ENCODE results near the gene SLAIN1.

SLAIN1 gene

DNA sequence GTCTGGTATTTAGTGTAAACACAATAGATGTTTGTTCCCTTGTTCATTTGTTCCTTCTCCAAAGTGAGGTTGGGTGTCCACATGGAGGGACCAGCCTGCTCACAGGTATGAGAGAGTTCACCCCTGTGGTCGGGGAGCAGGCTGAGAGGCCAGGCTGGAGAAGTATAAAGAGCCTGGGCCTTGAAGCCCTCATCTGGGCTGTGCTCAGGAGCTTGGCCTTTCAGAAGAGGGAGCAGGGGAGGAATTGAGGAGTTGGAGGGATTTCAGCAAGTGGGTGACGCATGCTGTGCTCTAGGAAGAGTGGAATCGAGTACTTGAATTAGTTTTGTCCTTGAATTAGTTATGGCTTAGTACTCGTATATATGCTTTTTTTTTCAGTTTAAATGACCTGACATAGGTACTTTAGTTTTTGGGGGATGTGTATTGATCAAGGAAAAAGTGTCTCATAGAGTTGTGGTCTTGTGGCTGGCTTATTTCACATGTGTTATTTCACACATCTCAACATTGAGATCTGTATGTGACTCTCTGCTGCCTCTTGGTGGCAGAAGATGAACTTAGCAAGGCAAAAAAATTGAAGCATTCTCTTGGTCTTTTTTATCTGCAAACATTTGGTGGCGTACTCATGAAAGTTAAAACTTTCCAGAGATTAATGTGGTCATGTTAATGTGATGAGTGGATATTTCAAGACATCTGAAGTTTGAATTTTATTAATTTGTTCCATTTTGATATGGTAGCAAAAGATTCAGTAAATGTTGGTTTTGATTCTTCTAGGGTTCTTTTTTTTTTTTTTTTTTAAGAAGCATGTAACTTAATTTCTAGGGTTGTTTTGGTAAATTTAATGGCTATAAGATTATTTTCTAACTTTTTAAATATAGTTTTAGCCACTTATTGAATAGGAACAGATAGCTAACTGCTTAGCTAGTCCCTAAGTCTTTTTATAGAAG, 54.3 kb downstream of the SLAIN1 start:
- DNase-seq (ENCODE audit: low read depth in 2 of 2): peak in 1 of 2 donors; percentile 15

- DNase-seq (ENCODE audit: low read depth in 2 of 2): no peak
Observed at GRCh38 chr13:77752512-77753069, 55.1 kb downstream of the SLAIN1 start.

DNA sequence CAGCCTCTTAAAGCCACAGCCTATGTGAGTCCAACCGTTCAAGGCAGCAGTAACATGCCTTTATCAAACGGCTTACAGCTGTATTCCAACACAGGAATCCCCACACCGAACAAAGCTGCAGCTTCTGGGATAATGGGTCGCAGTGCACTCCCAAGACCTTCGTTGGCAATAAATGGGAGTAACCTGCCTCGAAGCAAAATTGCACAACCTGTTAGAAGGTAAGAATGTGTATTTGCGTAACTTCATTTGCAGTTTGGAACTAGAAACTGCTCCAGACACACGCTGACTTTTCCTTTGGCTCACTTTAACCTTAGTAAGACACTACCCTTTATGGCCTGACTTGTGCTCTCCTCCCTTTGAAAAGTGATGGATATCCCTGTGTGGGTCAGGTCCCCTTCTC, 63.4 kb downstream of the SLAIN1 start:
- no peak for DNase-seq (ENCODE audit: low read depth in 2 of 2)

DNA sequence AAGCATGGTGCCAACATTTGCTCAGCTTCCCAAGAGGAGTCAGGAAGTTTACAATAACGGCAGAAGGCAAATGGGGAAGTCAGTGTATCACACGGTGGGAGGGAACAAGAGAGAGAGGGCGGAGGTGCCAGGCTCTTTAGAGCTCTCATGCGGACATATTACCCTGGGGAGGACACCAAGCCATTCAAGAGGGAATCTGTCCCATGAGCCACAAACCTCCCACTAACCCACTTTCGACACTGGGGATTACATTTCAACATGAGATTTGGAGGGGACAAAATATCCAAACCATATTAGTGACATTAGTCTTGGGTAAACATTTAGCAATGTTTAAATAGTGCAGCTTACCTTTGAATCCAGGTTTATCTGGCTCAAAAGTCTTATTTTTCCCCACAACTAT, 69.9 kb downstream of the SLAIN1 start:
- no peak for DNase-seq (ENCODE audit: low read depth in 2 of 2)

GRCh38 chr13:77774181-77774580, 76.7 kb downstream of the SLAIN1 start:
- DNase-seq (ENCODE audit: low read depth in 2 of 2): no peak

- no peak for DNase-seq (ENCODE audit: low read depth in 2 of 2)
Observed at GRCh38 chr13:77776704-77777103, 79.2 kb downstream of the SLAIN1 start.

- DNase-seq (ENCODE audit: low read depth in 2 of 2): no peak
Observed at GRCh38 chr13:77779552-77780272, 82.2 kb downstream of the SLAIN1 start.

- DNase-seq (ENCODE audit: low read depth in 2 of 2): no peak
Observed at GRCh38 chr13:77781808-77782207, 84.3 kb downstream of the SLAIN1 start.

DNA sequence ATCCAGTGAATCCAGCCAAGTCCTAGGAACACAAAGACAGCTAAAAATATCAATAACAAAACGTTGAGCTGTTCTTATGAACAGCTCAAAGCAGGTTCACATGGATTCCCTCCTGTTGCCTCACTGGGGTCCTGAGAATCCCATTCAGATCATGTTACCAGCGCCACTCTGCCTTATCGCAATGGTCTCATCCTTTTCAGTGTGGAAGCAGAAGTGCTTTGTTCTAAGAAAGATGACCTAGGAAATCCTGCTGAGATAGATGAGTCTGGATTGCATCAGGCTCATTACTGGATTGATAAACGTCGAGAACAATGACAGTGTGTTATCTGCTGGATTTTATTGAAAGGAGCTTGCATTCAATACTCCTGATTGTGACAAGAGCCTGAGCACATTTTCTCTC, 87.0 kb downstream of the SLAIN1 start:
- no peak for DNase-seq (ENCODE audit: low read depth in 2 of 2)

- DNase-seq (ENCODE audit: low read depth in 2 of 2): no peak
Observed at GRCh38 chr13:77786695-77787287, 89.3 kb downstream of the SLAIN1 start.

GRCh38 chr13:77789376-77789775, 91.9 kb downstream of the SLAIN1 start:
- no peak for DNase-seq (ENCODE audit: low read depth in 2 of 2)

- no peak for DNase-seq (ENCODE audit: low read depth in 2 of 2)
Observed at GRCh38 chr13:77800219-77800618, 102.7 kb downstream of the SLAIN1 start.

- no peak for DNase-seq (ENCODE audit: low read depth in 2 of 2)
Observed at GRCh38 chr13:77806518-77806917, 109.0 kb downstream of the SLAIN1 start.

DNA sequence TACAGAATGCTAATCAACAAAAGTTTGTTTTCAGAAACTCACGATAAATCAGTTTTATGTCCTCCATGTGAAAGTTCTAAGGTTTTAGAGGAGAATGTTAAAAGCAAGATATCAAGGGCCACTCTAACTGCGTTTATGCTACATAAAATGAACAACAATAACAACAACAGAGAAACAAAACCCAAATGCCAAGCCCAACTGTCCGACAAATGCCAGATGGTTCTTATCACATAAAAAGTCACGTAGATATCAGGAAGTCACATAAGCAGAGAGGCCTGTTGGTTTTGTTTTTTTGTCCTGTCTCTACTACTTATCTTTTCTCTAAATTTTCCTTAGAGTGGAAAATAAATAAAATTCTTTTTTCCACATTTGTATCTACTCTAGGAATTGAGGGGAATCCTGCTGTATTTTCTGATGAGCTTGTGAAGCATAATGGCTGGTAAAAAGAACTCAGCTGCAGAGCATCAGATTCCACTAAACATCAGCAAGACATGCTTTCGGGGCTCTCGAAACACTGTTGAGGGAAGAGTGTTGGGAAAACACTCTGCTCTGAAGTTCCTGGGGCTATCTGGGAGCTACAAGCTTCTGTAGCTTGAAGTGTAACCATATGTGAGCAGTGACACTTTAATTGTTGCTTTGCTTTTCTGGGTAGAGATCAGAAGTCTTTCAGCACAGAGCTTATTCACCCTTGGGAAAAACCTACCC, 110.1 kb downstream of the SLAIN1 start:
- DNase-seq (ENCODE audit: low read depth in 2 of 2): no peak

DNA sequence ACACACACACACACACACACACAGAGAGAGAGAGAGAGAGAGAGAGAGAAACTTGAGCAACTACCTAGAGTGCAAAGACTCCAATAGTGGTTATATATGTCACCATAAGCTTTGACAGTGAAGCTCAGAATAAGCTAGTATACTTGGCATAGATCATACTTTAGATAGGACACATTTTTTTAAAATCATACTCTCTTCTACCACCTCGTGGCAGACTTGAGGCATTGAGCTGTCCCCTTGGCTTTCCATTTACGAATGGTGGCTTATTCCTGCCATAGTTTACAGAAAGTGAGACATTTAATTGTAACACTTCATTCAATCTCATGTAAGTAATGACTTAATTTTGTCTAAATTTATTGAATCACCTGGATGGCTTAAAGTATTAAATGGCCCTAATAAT, 112.9 kb downstream of the SLAIN1 start:
- no peak for DNase-seq (ENCODE audit: low read depth in 2 of 2)

GRCh38 chr13:77810878-77811277, 113.4 kb downstream of the SLAIN1 start:
- DNase-seq (ENCODE audit: low read depth in 2 of 2): no peak

DNA sequence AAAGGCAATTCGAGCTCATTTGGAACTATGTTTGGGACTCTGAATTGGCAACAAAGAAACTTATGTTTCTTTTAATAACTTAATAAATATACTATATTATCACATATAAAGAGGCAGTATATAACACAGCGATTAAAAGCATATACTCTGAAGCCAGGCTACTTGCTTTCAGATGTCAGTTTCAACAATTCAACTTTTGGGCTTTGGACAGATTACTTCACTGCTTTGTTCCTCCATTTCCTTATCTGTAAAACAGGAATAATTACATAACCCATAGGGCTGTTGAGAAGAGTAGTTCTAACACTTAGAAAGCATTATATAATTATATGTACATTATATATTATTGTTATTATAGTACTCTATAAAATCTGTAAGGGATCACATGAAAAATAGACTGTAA, 113.9 kb downstream of the SLAIN1 start:
- no peak for DNase-seq (ENCODE audit: low read depth in 2 of 2)

DNA sequence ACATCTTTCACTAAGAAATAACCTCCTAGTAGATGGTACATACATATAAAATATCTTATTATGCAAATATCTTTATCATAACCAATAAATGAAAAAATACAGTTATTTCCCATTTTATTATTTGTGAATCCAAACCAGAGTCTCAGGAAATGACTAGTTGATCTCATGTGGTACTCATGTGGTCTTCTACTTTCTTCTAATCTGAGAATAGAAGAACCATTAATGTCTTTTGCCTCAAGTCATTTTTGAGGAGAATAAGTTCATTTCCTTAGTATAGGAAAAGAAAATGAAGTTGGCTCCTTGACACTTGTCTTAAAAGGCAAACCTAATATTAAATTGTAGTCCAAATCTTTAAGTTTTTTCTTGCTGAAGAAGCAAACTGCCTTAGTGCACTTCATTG, 114.5 kb downstream of the SLAIN1 start:
- no peak for DNase-seq (ENCODE audit: low read depth in 2 of 2)

All from stimulated activated CD8-positive, alpha-beta memory T cell treated with anti-CD3 and anti-CD28 coated beads, Interleukin-15, amount 100 ng/mL, for 48 hours (primary cell).